ENCODE measurements around the gene HECW1. TPM values are rescaled to one million over a fixed set of nuclear protein-coding genes. Genes with fewer than 3 reads are reported as not detected.
"Not testable (repeated sequence)": the region's sequence is repeated elsewhere in the genome, so short reads cannot be mapped to it uniquely, and the experiment has no call there.

Gene HECW1
- total RNA-seq = 1 to 10 TPM in 1 of 2 donors, not detected in 1; 1.0 TPM
- polyA plus RNA-seq = 1 to 10 TPM in 1 of 2 donors, under 1 TPM in 1; 0.77 to 1.9 TPM
- long read RNA-seq, donor 1, partial matches to known transcripts = 0 of 1 reads
- long read RNA-seq, donor 1, other reads (novel, unspliced or antisense) = 1 of 1 reads
- long read RNA-seq, donor 2 = 0 reads

DNA sequence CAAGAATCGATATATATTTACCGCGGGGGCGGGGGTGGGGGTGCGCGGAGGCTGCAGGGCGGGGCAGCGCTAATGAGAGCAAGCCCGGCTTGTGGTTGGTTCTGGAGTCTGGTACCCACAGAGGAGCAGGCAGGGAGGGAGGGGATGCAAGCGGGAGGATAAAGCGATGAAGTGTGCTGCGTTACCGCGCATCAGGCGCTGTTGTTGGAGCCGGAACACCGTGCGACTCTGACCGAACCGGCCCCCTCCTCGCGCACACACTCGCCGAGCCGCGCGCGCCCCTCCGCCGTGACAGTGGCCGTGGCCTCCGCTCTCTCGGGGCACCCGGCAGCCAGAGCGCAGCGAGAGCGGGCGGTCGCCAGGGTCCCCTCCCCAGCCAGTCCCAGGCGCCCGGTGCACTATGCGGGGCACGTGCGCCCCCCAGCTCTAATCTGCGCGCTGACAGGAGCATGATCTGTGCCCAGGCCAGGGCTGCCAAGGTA lies at the start of gene HECW1:
Gene HECW1 (plus strand): TSS at position 189 of the 482 bp plus-strand sequence. CDS start 131,259 bp downstream, outside the sequence.
- no peaks in the 10 kb centered on the region for H3K27me3 ChIP-seq (ENCODE audit: control insufficient read depth in 1 of 2, insufficient read depth in 2 of 2, low read length in 1 of 2)
- peak within 1 kb of the TSS in 1 of 2 donors; percentile 43 for H3K4me3 ChIP-seq (ENCODE audit: low read length in 2 of 2)
- WGBS, 2 donors = 1% methylated on average over 34 to 46 of the region's 46 CpGs
- no peaks in the 10 kb centered on the region for H3K4me1 ChIP-seq (ENCODE audit: control insufficient read depth in 1 of 2, insufficient read depth in 2 of 2, low read length in 2 of 2)
- H3K27ac ChIP-seq (ENCODE audit: low read depth in 1 of 2, low read length in 2 of 2) = no peak within 1 kb of the TSS
- intact Hi-C loops (cut with DNase I) = no loop called here
- H3K9me3 ChIP-seq (ENCODE audit: control insufficient read depth, low read length) = no peaks in the 10 kb centered on the region
- DNase-seq (no peak), ATAC-seq (ENCODE audit: low FRiP score) (peak; percentile 6)
- no peaks in the 10 kb centered on the region for H3K36me3 ChIP-seq (ENCODE audit: control insufficient read depth in 1 of 2, insufficient read depth in 2 of 2, low read length in 1 of 2)

DNA sequence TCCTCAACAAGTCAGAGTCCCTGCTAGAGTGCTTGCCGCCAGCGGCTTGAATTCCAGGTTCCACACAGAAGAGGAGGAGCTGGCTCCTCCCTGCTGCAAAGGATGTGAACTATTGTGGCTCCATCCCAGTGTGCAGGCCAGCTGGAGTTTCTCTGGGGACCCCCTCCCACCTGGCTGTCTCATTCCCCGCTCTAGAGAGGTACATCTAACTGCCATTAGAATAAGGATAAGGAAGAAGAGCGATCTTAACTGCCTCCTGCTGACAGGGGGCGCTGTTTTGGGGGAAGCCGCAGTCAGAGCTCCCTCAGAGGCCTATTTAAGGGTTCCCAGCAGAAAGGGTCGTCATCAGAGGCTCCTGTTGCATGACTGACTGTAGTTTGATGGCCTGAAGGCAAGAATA lies 40.8 kb upstream of the HECW1 start:
- DNase-seq = no peak
- Histone ChIP-seq H3K9me3 (ENCODE audit: control insufficient read depth, low read length) (peaks cover under 1% of the 10 kb centered on the region), H3K4me3 (ENCODE audit: low read length in 2 of 2) (no peak overlapping the region), H3K4me1 (ENCODE audit: control insufficient read depth in 1 of 2, insufficient read depth in 2 of 2, low read length in 2 of 2) (no peaks in the 10 kb centered on the region), H3K36me3 (ENCODE audit: control insufficient read depth in 1 of 2, insufficient read depth in 2 of 2, low read length in 1 of 2) (no peaks in the 10 kb centered on the region), H3K27me3 (ENCODE audit: control insufficient read depth in 1 of 2, insufficient read depth in 2 of 2, low read length in 1 of 2) (no peaks in the 10 kb centered on the region), H3K27ac (ENCODE audit: low read depth in 1 of 2, low read length in 2 of 2) (no peak overlapping the region)
- ATAC-seq (ENCODE audit: low FRiP score) = no peak
- 41 to 47% methylated on average over 7 of the region's 7 CpGs for WGBS, 2 donors
- intact Hi-C loops (cut with DNase I) = no loop called here

DNA sequence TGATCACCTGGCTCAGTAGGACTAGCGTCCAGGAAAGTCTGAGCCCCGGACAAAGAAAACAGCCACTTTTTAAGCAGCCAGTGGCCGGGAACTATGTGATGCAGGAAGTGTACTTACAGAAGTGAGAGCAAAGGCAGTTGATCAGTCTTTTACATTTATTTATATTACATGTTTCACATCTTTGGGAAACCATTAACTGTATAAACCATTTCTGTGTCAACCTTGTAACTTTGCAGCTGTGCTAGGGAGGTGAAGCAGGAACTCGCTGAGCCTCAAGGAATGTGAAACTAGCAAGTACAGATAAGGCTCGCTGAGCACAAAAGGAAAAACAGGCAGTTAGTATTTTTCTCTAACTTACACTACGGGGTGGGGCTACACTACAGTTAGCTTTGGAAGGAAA lies 39.9 kb upstream of the HECW1 start:
- intact Hi-C loops (cut with DNase I) = no loop called here
- no peak for ATAC-seq (ENCODE audit: low FRiP score)
- peaks cover 3% of the 10 kb centered on the region for H3K9me3 ChIP-seq (ENCODE audit: control insufficient read depth, low read length)
- no peak overlapping the region for H3K4me3 ChIP-seq (ENCODE audit: low read length in 2 of 2)
- no peaks in the 10 kb centered on the region for H3K36me3 ChIP-seq (ENCODE audit: control insufficient read depth in 1 of 2, insufficient read depth in 2 of 2, low read length in 1 of 2)
- H3K27ac ChIP-seq (ENCODE audit: low read depth in 1 of 2, low read length in 2 of 2) = no peak overlapping the region
- WGBS, 2 donors = 16 to 21% methylated on average over 6 of the region's 6 CpGs
- no peaks in the 10 kb centered on the region for H3K4me1 ChIP-seq (ENCODE audit: control insufficient read depth in 1 of 2, insufficient read depth in 2 of 2, low read length in 2 of 2)
- DNase-seq = no peak
- H3K27me3 ChIP-seq (ENCODE audit: control insufficient read depth in 1 of 2, insufficient read depth in 2 of 2, low read length in 1 of 2) = no peaks in the 10 kb centered on the region

DNA sequence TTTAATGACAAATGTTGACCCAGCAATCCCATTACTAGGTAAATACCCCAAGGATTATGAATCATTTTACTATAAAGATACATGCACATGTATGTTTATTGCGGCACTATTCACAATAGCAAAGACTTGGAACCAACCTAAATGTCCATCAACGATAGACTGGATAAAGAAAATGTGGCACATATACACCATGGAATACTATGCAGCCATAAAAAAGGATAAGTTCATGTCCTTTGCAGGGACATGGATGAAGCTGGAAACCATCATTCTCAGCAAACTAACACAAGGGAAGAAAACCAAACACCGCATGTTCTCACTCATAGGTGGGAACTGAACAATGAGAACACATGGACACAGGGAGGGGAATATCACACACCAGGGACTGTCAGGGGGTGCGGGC lies 38.6 kb upstream of the HECW1 start:
- H3K27me3 ChIP-seq (ENCODE audit: control insufficient read depth in 1 of 2, insufficient read depth in 2 of 2, low read length in 1 of 2); H3K9me3 ChIP-seq (ENCODE audit: control insufficient read depth, low read length); DNase-seq; H3K36me3 ChIP-seq (ENCODE audit: control insufficient read depth in 1 of 2, insufficient read depth in 2 of 2, low read length in 1 of 2); H3K27ac ChIP-seq (ENCODE audit: low read depth in 1 of 2, low read length in 2 of 2); H3K4me3 ChIP-seq (ENCODE audit: low read length in 2 of 2); H3K4me1 ChIP-seq (ENCODE audit: control insufficient read depth in 1 of 2, insufficient read depth in 2 of 2, low read length in 2 of 2); intact Hi-C loops (cut with DNase I); ATAC-seq (ENCODE audit: low FRiP score): not testable (repeated sequence)
- WGBS, 2 donors = 94 to 96% methylated on average over 4 of the region's 4 CpGs

DNA sequence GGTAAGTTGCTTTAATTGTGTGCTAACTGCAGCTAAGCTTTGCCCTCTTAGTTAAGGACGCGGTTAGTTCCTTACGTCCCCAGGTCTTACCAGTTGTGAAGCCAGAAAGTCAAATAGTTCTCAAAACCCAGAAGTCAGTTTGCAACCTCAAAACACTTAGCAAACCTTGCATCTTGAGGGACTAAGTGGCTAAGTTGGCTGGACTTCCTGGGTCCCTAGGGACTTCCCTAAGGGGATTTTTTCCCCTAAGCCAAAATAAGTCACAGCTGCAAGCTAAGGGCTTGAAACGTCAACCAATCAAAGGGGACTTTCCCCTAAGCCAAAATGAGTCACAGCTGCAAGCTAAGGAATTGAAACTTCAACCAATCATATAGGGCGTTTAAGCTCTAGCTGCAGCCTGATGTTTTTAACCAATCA lies 36.2 kb upstream of the HECW1 start:
- DNase-seq = no peak
- Histone ChIP-seq H3K9me3 (ENCODE audit: control insufficient read depth, low read length) (peaks cover 3% of the 10 kb centered on the region), H3K27me3 (ENCODE audit: control insufficient read depth in 1 of 2, insufficient read depth in 2 of 2, low read length in 1 of 2) (no peaks in the 10 kb centered on the region), H3K4me1 (ENCODE audit: control insufficient read depth in 1 of 2, insufficient read depth in 2 of 2, low read length in 2 of 2) (no peaks in the 10 kb centered on the region), H3K4me3 (ENCODE audit: low read length in 2 of 2) (no peak overlapping the region), H3K27ac (ENCODE audit: low read depth in 1 of 2, low read length in 2 of 2) (no peak overlapping the region), H3K36me3 (ENCODE audit: control insufficient read depth in 1 of 2, insufficient read depth in 2 of 2, low read length in 1 of 2) (no peaks in the 10 kb centered on the region)
- 63 to 68% methylated on average over 5 of the region's 5 CpGs for WGBS, 2 donors
- ATAC-seq (ENCODE audit: low FRiP score) = no peak
- intact Hi-C loops (cut with DNase I) = no loop called here

DNA sequence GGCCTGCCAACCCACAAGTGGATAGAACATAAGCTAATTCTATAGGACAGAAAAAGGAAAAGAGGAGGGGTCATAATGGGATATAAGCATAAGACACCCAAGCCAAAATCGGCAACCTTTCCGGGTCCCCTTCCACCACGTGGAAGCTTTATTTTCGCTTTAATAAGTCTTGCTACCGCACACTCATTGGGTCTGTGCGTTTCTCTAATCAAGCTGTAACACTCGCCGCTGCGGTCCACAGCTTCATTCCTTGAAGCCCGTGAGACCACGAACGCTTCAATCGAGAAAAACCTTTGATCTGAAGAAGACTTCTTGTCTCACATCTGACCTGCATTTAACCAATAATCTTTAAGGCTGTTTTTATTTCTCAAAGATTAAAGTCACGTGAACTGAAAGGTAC lies 35.8 kb upstream of the HECW1 start:
- no peak overlapping the region for H3K27ac ChIP-seq (ENCODE audit: low read depth in 1 of 2, low read length in 2 of 2)
- ATAC-seq (ENCODE audit: low FRiP score) (no peak), DNase-seq (no peak)
- no peak overlapping the region for H3K4me3 ChIP-seq (ENCODE audit: low read length in 2 of 2)
- H3K9me3 ChIP-seq (ENCODE audit: control insufficient read depth, low read length) = peaks cover 3% of the 10 kb centered on the region
- H3K36me3 ChIP-seq (ENCODE audit: control insufficient read depth in 1 of 2, insufficient read depth in 2 of 2, low read length in 1 of 2) = no peaks in the 10 kb centered on the region
- WGBS, 2 donors = 90 to 93% methylated on average over 14 of the region's 14 CpGs
- H3K27me3 ChIP-seq (ENCODE audit: control insufficient read depth in 1 of 2, insufficient read depth in 2 of 2, low read length in 1 of 2) = no peaks in the 10 kb centered on the region
- no peaks in the 10 kb centered on the region for H3K4me1 ChIP-seq (ENCODE audit: control insufficient read depth in 1 of 2, insufficient read depth in 2 of 2, low read length in 2 of 2)
- intact Hi-C loops (cut with DNase I) = no loop called here

DNA sequence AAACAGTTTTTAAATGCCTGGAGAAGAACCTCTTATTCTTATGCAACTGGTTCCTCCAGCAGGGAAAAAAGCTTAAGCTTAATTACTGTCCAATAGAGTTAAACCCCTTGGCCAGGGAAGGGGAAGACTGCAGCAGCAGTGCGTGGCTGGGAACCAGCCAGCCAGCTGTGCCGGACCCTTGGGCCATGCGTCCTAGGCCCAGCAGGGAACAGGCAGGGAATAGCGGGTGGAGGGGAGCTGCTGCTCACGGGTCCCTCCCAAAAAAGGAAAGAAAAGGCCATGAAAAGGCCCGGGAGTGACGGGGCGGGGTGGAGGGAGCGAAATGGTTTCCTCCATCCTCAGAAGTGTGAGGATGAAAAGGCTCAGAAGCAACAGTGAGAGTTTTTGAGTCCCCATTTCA lies 35.2 kb upstream of the HECW1 start:
- ATAC-seq (ENCODE audit: low FRiP score) (no peak), DNase-seq (no peak)
- Histone ChIP-seq H3K27ac (ENCODE audit: low read depth in 1 of 2, low read length in 2 of 2) (no peak overlapping the region), H3K4me3 (ENCODE audit: low read length in 2 of 2) (no peak overlapping the region), H3K4me1 (ENCODE audit: control insufficient read depth in 1 of 2, insufficient read depth in 2 of 2, low read length in 2 of 2) (no peaks in the 10 kb centered on the region), H3K9me3 (ENCODE audit: control insufficient read depth, low read length) (peaks cover 3% of the 10 kb centered on the region), H3K27me3 (ENCODE audit: control insufficient read depth in 1 of 2, insufficient read depth in 2 of 2, low read length in 1 of 2) (no peaks in the 10 kb centered on the region), H3K36me3 (ENCODE audit: control insufficient read depth in 1 of 2, insufficient read depth in 2 of 2, low read length in 1 of 2) (no peaks in the 10 kb centered on the region)
- intact Hi-C loops (cut with DNase I) = no loop called here
- WGBS, 2 donors = 80 to 81% methylated on average over 9 of the region's 9 CpGs

DNA sequence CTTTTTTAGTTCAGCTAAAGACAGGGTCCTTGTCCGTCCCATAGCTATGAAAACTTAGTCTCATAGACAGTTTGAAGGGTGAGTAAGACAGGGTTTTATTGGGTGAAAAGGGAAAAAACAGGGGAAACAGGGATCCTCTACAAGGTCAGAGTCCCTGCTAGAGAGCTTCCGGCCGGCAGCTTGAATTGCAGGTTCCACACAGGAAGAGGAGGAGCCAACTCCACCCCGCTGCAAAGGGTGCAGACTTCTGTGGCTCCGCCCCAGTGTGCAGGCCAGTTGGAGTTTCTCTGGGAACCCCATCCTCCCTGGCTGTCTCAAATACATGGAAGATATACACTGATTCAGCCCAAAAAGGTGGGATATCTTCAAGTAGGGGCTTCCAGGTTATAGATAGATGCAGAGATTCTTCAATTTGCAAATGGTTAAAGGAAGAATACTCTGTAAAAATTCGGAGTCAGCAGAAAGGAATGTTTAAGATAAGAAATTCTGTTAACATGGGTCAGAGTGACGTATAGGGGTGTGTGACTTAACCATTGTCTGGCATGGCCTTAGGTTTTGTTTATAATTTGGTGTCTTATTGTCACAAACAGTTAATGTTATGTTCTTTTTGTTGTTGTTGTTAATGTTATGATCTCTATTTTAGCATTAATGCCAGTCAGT lies 34.6 kb upstream of the HECW1 start:
- WGBS, 2 donors = 49 to 60% methylated on average over 7 of the region's 7 CpGs
- intact Hi-C loops (cut with DNase I) = no loop called here
- DNase-seq (no peak), ATAC-seq (ENCODE audit: low FRiP score) (no peak)
- Histone ChIP-seq H3K27me3 (ENCODE audit: control insufficient read depth in 1 of 2, insufficient read depth in 2 of 2, low read length in 1 of 2) (no peaks in the 10 kb centered on the region), H3K4me3 (ENCODE audit: low read length in 2 of 2) (no peak overlapping the region), H3K36me3 (ENCODE audit: control insufficient read depth in 1 of 2, insufficient read depth in 2 of 2, low read length in 1 of 2) (no peaks in the 10 kb centered on the region), H3K9me3 (ENCODE audit: control insufficient read depth, low read length) (peaks cover 3% of the 10 kb centered on the region), H3K4me1 (ENCODE audit: control insufficient read depth in 1 of 2, insufficient read depth in 2 of 2, low read length in 2 of 2) (no peaks in the 10 kb centered on the region), H3K27ac (ENCODE audit: low read depth in 1 of 2, low read length in 2 of 2) (no peak overlapping the region)

DNA sequence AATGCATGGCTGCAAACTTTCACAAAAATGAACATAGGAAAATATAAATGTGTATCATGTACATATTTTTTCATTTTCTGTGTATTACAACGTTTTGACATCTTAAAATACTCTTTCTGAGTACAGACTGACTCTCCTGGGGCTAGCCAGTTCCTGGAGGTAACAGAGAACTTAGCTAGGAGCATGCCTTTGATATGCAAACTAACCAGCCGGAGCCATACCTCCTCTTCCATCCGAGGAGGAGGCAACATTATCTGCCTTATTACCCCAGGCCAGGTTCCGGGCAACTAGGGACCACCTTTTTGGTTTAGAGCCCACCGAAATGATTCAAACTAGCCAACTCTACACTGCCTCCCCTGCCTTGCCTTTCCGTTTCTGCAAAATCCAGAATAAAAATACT lies 33.7 kb upstream of the HECW1 start:
- intact Hi-C loops (cut with DNase I) = no loop called here
- DNase-seq (no peak), ATAC-seq (ENCODE audit: low FRiP score) (no peak)
- Histone ChIP-seq H3K27me3 (ENCODE audit: control insufficient read depth in 1 of 2, insufficient read depth in 2 of 2, low read length in 1 of 2) (peaks cover 0 to 1% of the 10 kb centered on the region in 2 donors), H3K4me1 (ENCODE audit: control insufficient read depth in 1 of 2, insufficient read depth in 2 of 2, low read length in 2 of 2) (no peaks in the 10 kb centered on the region), H3K27ac (ENCODE audit: low read depth in 1 of 2, low read length in 2 of 2) (no peak overlapping the region), H3K4me3 (ENCODE audit: low read length in 2 of 2) (no peak overlapping the region), H3K9me3 (ENCODE audit: control insufficient read depth, low read length) (peaks cover 3% of the 10 kb centered on the region), H3K36me3 (ENCODE audit: control insufficient read depth in 1 of 2, insufficient read depth in 2 of 2, low read length in 1 of 2) (no peaks in the 10 kb centered on the region)
- 63% methylated on average over 6 of the region's 6 CpGs for WGBS, 2 donors

All from aorta (tissue), 5 donors.